ENCODE measurements around the gene CCBE1. TPM values are rescaled to one million over a fixed set of nuclear protein-coding genes. Genes with fewer than 3 reads are reported as not detected.

The CCBE1 gene
- total RNA-seq, 4 donors from 2014 or later: 0.18 to 2.8 (median 1.6) TPM

DNA sequence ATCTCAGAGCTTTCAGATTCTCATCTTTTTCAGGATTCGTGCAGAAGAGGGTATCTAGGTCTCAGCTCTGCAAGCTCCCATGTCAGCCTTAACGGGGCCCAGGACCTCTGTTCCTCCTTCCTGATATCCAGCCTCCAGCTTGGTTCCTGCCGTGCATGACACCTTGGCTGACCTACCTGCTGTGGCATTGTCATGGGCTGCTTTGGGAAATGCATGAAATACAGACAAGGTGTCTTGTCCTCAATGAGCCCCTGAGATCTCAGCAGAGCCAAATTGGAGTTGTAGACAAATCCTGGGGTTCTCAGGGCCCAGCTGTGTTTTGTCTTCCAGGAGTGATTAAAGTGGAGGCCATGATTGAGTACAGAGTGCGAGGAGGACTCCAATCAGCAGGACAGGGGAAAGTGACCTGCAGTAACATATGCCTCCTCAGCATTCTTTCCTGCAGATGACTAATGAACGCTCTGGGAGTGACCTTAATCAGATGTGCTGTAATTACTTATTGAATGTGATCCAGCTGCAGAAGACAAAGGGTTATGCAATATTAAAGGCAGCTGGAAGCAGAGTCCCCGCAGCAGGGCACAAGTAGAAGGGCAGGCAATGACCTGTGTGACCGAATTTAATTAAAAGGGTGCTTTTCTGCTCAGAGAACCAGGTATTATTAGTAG is 141.1 kb downstream of the CCBE1 start:
- Histone ChIP-seq H3K27ac (no peak overlapping the region), H3K27me3 (no peaks in the 10 kb centered on the region), H3K4me3 (no peak overlapping the region), H3K36me3 (no peaks in the 10 kb centered on the region), H3K4me1 (no peaks in the 10 kb centered on the region), H3K9me3 (no peaks in the 10 kb centered on the region)
- no peak for DNase-seq
- TF ChIP-seq, protein P1, sequence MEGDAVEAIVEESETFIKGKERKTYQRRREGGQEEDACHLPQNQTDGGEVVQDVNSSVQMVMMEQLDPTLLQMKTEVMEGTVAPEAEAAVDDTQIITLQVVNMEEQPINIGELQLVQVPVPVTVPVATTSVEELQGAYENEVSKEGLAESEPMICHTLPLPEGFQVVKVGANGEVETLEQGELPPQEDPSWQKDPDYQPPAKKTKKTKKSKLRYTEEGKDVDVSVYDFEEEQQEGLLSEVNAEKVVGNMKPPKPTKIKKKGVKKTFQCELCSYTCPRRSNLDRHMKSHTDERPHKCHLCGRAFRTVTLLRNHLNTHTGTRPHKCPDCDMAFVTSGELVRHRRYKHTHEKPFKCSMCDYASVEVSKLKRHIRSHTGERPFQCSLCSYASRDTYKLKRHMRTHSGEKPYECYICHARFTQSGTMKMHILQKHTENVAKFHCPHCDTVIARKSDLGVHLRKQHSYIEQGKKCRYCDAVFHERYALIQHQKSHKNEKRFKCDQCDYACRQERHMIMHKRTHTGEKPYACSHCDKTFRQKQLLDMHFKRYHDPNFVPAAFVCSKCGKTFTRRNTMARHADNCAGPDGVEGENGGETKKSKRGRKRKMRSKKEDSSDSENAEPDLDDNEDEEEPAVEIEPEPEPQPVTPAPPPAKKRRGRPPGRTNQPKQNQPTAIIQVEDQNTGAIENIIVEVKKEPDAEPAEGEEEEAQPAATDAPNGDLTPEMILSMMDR (IDR thresholded peaks at IDR 0.05): no peak
- TF ChIP-seq POLR2A (IDR thresholded peaks at IDR 0.05): no peak

DNA sequence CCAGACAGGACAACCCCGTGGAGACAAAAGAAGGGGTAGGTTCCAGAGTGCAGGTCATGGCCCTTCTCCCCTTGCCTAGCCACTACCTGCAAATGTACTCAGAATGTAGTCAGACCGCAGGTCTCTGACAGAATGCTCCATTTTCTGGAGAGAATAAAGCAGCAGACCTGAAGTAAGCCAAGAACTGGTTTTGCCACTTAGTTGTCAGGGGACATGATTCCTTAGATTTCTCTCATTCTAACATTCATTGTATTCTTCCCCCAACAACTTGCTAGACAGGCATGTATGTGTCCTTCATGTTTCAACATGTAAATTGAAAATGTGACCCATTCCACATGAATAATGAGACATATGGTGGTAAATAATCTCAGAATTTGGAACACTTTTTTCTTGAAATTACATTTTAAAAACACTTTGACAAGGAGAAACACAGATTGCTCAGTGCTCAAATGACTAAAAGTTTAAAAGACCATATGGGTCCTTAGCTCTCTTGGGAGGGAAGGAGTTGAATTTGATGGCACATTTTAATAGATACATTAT is 142.4 kb downstream of the CCBE1 start:
- H3K36me3 ChIP-seq: no peaks in the 10 kb centered on the region
- H3K4me3 ChIP-seq: no peak overlapping the region
- H3K9me3 ChIP-seq: no peaks in the 10 kb centered on the region
- no peaks in the 10 kb centered on the region for H3K4me1 ChIP-seq
- TF ChIP-seq, protein P1 (IDR thresholded peaks at IDR 0.05): no peak
- no peak for TF ChIP-seq POLR2A (IDR thresholded peaks at IDR 0.05)
- DNase-seq: no peak
- H3K27ac ChIP-seq: no peak overlapping the region
- H3K27me3 ChIP-seq: no peaks in the 10 kb centered on the region

DNA sequence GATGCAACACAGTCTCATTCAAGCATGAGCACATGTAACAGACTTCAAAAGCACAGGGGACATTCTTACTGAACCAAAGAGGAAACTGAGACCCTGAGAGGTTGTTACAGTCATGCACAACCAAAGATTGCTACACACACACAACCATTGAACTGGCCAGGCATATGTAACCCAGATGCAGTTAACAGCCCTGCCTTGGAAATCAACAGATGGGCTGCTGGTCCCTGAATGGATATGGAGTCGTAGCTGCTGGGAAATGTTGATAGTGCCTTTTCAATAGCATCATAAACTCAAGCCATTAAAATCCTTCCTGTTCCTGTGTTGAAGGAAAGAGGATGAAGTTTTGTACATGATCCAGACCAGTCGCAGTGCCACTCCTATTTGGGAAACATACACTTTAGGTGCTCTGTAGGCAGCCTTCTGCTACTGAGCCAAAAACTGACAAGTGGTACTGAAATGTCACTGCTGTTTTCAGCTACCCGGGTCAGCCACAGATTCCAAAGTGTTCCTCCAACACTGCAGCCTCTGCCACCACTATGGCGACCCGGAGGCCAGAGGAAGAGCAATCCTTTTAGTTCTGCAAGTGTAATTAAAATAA is 143.9 kb downstream of the CCBE1 start:
- no peak for DNase-seq
- H3K4me1 ChIP-seq: no peaks in the 10 kb centered on the region
- H3K9me3 ChIP-seq: no peaks in the 10 kb centered on the region
- H3K4me3 ChIP-seq: no peak overlapping the region
- H3K36me3 ChIP-seq: no peaks in the 10 kb centered on the region
- no peaks in the 10 kb centered on the region for H3K27me3 ChIP-seq
- TF ChIP-seq, protein P1 (IDR thresholded peaks at IDR 0.05): no peak
- no peak for TF ChIP-seq POLR2A (IDR thresholded peaks at IDR 0.05)
- no peak overlapping the region for H3K27ac ChIP-seq

DNA sequence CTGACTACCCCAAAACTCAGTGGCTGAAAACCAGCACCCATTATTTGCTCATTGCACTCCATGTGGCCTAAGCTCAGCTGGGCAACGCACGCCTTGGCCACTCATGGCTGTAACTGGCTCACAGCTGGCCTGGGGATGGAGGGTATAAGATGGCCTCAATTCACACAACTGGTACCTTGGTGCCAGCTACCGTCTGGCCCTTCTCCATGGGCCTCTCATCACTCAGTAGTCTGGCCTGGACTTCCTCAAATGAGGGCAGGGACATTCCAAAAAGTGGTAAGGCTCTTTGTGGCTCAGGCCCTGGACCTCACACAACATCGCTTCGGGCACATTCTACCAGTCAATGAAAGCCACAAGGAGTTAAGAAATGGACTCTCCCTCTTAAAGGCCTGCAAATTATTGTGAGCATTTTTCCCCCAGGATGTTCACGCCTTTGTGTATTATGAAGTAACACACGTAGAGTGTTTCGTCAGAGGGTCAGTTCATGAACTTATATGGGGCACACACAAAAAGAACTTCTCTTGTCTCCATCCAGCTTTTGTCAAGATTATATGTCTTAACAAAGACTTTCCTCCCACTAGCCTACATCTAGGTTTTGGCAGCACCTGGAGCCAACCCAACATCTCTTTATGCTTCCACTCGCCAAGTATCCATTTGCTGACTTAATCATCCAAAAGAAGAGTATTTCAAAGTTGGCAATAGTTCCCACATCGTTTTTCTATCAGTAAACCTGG is 145.2 kb downstream of the CCBE1 start:
- DNase-seq: no peak
- Histone ChIP-seq H3K4me1 (no peaks in the 10 kb centered on the region), H3K9me3 (no peaks in the 10 kb centered on the region), H3K4me3 (no peak overlapping the region), H3K27ac (no peak overlapping the region), H3K36me3 (no peaks in the 10 kb centered on the region), H3K27me3 (no peaks in the 10 kb centered on the region)
- no peak for TF ChIP-seq POLR2A (IDR thresholded peaks at IDR 0.05)
- TF ChIP-seq, protein P1 (IDR thresholded peaks at IDR 0.05): no peak

DNA sequence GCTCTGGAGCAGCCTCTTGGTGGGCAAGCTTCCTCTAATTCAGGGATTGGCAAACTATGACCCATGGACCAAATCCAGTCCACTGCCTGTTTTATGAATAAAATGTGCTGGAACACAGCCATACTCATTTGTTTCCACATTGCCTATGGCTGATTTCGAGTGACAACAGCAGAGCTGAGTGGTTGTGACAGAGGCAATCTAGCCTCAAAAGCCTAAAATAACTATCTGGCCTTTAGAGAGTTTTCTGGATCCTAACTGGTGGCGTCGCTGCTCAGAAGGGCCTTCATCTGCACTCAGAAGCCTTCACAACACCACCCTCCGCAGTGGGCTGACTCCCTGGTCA is 147.1 kb downstream of the CCBE1 start:
- no peaks in the 10 kb centered on the region for H3K36me3 ChIP-seq
- no peak overlapping the region for H3K4me3 ChIP-seq
- H3K27ac ChIP-seq: no peak overlapping the region
- DNase-seq: no peak
- H3K27me3 ChIP-seq: no peaks in the 10 kb centered on the region
- no peaks in the 10 kb centered on the region for H3K4me1 ChIP-seq
- no peaks in the 10 kb centered on the region for H3K9me3 ChIP-seq
- TF ChIP-seq POLR2A (IDR thresholded peaks at IDR 0.05): no peak
- TF ChIP-seq, protein P1 (IDR thresholded peaks at IDR 0.05): no peak
